NCI-H2029 (cell line): Measurements from ENCODE around the gene ZNF550.

Source experiments
- DNase-seq: peaks from one replicate; lab custom pipeline; 2025; lab: John Stamatoyannopoulos, UW

The ZNF550 gene

DNA sequence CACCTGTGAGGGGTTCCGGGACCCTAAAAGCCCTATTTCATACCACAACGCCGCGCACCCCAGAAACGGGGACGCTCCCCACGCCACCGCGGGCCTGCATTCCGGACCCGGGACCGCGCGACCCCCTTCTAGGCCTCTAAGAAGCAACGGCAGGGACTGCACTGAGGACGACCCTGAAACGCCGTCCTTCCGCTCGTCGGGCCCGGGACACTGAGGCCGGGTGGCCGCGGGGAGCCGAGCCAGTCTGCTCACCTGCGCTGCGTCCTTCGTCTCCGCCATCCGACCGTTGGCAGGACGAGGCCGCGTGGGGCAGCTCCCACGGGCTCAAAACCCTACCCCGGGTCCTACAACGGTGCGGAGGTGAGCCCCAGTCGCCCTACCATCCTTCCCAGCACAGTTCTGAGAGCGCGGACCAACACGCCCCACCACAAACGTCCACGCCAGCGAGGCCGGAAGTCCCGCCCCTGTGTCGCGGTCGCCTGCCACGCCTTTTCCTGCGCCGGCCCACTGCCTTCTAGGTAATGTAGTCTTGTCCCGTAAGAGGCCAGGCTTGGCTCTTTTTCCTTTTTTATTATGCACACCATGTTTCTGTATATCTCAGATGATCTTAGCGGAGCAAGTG is at the start of gene ZNF550:
Gene ZNF550 (minus strand): TSS at position 460 of the 622 bp plus-strand sequence. CDS start 181 bp downstream, at position 279.
- DNase-seq, result peak; percentile 71

- no peak for DNase-seq
These were observed 47.3 kb upstream of the ZNF550 start for GRCh38 chr19:57606931-57607330.

- DNase-seq, result peak; percentile 92
These were observed 40.2 kb upstream of the ZNF550 start, which contains the start of gene ZNF530 for GRCh38 chr19:57599761-57600383. TSS of gene ZNF530 (plus strand) at chr19:57599885. CDS start at chr19:57604346, 4,461 bp downstream.

- no peak for DNase-seq
These were observed 39.7 kb upstream of the ZNF550 start for GRCh38 chr19:57599377-57599760.

DNA sequence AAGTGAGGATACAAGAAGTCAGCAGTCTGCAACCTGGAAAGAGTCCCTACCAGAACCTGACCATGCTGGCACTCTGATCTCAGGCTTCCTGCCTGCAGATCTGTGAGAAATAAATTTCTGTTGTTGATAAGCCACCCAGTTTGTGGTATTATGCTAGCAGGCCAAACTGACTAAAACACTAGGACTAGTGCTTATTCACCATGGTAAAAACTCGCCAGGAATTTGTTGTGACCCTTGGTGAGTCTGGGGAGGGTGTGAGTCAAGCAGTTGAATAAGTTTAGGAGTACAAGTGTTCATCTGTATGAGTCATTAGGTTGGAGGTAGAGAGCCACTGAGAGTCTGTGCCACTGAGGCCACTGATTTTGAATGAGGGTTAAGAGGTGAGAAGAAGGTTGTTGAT is 27.9 kb upstream of the ZNF550 start:
- no peak for DNase-seq

- DNase-seq, result peak; percentile 6
These were observed 24.1 kb upstream of the ZNF550 start, which contains the start of gene ZIK1 for GRCh38 chr19:57583521-57584416. TSS of gene ZIK1 (plus strand) at chr19:57584145. CDS start at chr19:57584357, 212 bp downstream.

- DNase-seq, result no peak
These were observed 23.4 kb upstream of the ZNF550 start for GRCh38 chr19:57583104-57583520.

DNA sequence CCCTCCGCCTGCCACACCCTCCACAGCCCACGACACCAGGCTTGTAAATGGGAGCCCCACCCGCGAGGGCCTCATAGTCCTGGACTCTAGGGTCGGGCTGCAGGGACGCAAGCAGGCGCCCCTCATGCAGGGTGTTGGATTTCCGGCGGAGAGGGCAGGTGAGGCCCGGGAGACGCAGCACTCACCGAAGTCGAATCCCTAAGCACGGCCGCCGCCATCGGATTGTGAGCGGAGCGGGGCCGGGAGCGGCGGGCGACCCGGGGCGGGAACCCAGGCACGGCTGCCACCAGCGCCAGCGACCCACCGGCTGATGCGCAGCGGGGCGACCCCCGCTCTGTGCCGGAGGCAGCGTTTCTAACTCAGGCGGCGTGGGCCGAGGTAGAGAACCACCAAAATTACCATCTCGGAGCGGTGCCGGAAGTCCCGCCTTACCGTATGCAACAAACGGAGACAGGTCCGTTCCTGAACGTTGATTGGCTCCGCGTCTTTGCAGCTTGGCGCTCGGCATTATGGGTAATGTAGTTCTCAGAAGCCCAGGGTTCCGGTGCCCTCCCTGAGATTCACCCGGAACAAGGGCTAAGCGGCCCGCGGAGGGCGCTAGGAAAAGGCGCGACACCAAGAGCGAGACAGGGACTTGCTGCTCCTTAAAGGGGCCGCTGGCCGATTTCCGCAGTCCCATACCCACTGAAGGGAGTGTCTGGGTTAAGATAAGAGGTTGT is 19.0 kb upstream of the ZNF550 start, which contains the start of gene ZNF416:
Gene ZNF416 (minus strand): TSS at position 425 of the 719 bp plus-strand sequence. CDS start 207 bp downstream, at position 218.
- peak; percentile 99 for DNase-seq

GRCh38 chr19:57576661-57577060 is 17.0 kb upstream of the ZNF550 start:
- DNase-seq, result no peak

DNA sequence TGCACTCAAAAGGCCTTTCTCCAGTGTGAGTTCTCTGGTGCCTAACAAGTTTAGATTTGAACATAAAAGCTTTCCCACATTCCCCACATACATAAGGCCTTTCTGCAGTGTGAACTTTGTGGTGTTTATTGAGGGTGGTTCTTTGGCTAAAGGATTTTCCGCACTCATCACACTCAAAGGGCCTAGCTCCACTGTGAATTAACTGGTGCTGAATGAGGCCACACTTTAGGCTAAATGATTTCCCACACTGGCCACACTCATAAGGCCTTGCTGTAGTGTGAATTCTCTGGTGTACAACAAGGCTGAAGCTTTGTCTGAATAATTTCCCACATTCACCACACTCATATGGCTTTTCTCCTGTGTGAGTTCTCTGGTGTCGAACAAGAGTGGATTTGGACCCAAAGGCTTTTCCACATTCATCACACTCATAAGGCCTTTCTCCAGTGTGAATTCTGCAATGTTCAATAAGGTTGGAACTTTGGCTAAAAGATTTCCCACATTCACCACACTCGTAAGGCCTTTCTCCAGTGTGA is 12.8 kb upstream of the ZNF550 start:
- DNase-seq, result no peak

DNA sequence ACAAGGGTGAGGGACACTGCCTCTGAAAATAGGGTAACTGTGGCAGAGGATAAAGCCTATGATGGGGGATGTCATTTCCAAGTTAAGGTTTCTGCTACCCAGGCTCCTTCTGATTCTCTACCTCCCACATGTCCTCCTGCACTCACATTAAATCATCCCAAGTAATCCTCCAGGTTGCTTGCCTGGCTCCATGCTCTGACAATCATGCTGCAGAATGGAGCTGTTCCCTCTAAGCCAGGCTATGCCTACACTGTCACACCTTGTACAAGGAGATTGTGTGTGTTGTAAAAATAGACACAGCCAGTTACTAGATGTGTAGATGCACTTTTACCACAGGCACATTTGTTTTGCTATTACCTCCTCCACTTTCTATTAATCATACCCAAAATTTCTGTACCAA is 11.0 kb upstream of the ZNF550 start:
- no peak for DNase-seq

- no peak for DNase-seq
These were observed 7.0 kb upstream of the ZNF550 start for GRCh38 chr19:57566396-57567265.

GRCh38 chr19:57563547-57563946 is 3.9 kb upstream of the ZNF550 start:
- no peak for DNase-seq

GRCh38 chr19:57560049-57560491 is 407 bp upstream of the ZNF550 start:
- DNase-seq, result no peak

DNA sequence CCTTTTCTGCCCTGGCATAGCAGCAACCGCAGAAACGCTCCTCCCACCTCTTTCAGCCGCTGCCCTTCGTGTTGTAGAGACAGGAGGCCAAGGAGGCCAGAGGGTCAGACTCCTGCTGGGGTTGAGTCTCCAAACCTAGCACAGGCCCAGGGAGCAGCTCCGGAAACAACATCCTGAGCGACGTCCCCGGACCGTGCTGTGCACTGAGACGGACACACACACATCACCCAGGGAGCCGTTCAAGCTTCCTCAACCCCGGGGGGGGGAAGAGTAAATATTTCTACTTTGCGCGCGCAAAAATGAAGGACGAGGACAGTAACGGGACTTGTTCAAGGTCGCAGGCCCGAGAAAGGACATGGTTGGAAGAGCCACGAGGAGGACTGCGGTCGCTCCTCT is 657 bp downstream of the ZNF550 start:
- no peak for DNase-seq

DNA sequence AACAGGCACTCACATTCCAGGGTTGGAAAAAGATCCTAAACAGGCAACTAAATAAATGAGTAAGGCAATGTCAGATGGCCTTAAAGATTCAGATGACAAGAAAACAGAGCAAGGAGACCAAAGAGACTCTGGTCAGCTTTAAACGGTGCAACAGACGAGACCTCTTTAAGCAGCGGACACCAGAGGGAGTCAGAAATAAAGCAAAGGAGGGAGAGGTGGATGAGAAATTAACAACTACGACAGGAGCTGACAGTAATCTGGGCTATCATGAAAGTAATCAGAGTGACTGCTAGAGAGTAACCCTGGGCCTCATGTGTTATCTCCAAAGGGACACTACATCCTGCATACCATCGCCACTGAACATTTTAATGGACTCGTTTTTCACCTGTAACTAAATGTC is 1.1 kb downstream of the ZNF550 start:
- DNase-seq, result no peak

- DNase-seq, result no peak
These were observed 2.0 kb downstream of the ZNF550 start for GRCh38 chr19:57557659-57558058.

GRCh38 chr19:57552432-57552831 is 7.2 kb downstream of the ZNF550 start:
- no peak for DNase-seq

DNA sequence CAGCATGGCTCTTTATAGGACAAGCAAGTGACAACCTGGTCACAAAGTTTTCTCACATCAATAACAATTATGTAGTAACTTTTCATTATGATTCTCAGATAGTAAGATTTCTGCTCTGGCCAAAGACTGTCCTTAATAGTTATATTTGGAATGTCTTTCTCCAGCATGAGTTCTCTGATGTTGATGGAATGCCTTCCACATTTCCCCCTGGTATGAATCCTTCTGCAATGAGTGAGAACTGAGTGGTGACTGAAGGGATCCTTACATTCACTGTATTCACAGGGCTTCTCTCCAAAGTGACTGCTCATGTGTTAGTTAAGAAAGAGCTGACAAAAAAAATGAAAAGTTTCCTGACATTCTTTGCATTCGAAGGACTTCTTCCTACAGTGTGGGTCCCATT is 13.2 kb downstream of the ZNF550 start:
- DNase-seq, result no peak

DNA sequence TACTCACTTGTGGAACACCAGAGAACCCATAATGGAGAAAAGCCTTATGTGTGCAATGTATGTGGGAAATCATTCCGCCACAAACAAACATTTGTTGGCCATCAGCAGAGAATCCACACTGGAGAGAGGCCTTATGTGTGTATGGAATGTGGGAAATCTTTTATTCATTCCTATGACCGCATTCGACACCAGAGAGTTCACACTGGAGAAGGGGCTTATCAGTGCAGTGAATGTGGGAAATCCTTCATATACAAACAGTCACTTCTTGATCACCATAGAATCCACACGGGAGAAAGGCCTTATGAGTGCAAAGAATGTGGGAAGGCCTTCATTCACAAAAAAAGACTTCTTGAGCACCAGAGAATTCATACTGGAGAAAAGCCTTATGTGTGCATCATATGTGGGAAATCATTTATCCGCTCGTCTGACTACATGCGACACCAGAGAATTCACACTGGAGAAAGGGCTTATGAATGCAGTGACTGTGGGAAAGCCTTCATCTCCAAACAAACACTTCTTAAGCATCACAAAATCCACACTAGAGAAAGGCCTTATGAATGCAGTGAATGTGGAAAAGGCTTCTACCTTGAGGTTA is 21.6 kb downstream of the ZNF550 start:
- DNase-seq, result no peak
